Stomach (tissue), 4 donors: ENCODE results near the gene ZFP14.

Experiments
- POLR2A ChIP-seq, 4 donors: fragments of 450-650 bp; IDR thresholded peaks; one replicate each; pipeline ENCODE4 v1.6.1; 2016; ENCODE audit warnings: antibody characterized with exemption in 4 of 4, control low read depth in 2 of 4, mild to moderate bottlenecking in 1 of 4, moderate library complexity in 1 of 4
- POLR2AphosphoS5 ChIP-seq, 3 donors: sonication (generic); formaldehyde crosslinking; IDR thresholded peaks; one replicate each; pipeline ENCODE4 v1.6.1; 2016; ENCODE audit warnings: antibody characterized with exemption in 3 of 3
- TF ChIP-seq, protein P1 (sequence below), 7 experiments: fragments of 450-650 bp in 4 of 7; fragments of 200-600 bp in 3 of 7; sonication (generic) in 3 of 7; IDR thresholded peaks; one replicate each; pipeline ENCODE4 v1.5.1; 2016 to 2019; ENCODE audit warnings: antibody characterized with exemption in 7 of 7, control low read depth in 2 of 7, mild to moderate bottlenecking in 1 of 7

DNA sequence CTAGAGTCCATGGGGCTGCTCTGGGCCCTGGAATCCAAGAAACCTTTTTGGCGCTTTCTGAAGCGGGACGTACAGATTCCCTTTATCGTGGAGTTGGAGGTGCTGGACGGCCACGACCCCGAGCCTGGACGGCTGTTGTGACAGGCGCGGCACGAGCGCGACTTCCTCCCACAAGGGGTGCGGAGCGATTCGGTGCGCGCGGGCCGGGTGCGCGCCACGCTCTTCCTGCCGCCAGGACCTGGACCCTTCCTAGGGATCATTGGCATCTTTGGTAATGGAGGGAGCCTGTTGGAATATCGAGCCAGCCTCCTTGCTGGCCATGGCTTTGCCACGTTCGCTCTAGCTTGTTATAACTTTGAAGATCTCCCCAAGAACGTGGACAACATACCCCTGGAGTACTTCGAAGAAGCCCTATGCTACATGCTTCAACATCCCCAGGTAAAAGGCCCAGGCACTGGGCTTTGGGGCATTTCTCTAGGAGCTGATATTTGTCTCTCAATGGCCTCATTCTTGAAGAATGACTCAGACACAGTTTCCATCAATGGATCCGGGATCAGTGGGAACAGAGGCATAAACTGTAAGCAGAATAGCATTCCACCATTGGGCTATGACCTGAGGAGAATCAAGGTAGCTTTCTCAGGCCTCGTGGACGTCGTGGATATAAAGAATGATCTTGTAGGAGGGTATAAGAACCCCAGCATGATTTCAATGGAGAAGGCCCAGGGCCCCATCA, 42.9 kb upstream of the ZFP14 start:
- TF ChIP-seq, protein P1, sequence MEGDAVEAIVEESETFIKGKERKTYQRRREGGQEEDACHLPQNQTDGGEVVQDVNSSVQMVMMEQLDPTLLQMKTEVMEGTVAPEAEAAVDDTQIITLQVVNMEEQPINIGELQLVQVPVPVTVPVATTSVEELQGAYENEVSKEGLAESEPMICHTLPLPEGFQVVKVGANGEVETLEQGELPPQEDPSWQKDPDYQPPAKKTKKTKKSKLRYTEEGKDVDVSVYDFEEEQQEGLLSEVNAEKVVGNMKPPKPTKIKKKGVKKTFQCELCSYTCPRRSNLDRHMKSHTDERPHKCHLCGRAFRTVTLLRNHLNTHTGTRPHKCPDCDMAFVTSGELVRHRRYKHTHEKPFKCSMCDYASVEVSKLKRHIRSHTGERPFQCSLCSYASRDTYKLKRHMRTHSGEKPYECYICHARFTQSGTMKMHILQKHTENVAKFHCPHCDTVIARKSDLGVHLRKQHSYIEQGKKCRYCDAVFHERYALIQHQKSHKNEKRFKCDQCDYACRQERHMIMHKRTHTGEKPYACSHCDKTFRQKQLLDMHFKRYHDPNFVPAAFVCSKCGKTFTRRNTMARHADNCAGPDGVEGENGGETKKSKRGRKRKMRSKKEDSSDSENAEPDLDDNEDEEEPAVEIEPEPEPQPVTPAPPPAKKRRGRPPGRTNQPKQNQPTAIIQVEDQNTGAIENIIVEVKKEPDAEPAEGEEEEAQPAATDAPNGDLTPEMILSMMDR (IDR thresholded peaks at IDR 0.05), result no peak
- TF ChIP-seq POLR2AphosphoS5 (IDR thresholded peaks at IDR 0.05) (no peak), POLR2A (IDR thresholded peaks at IDR 0.05) (no peak)
